GM12878 (cell line): ENCODE measurements around the gene PAFAH2.
"Not testable (repeated sequence)": the region's sequence is repeated elsewhere in the genome, so short reads cannot be mapped to it uniquely, and the experiment has no call there.

Experiments
- GABPA ChIP-seq: IDR thresholded peaks from 2 replicates; pipeline ENCODE4 v1.6.1; 2014; ENCODE audit warnings: antibody characterized with exemption, low read depth, mild to moderate bottlenecking, inconsistent platforms
- JUNB ChIP-seq: IDR thresholded peaks from 2 replicates; pipeline ENCODE4 v1.6.1; 2016; ENCODE audit warnings: antibody characterized with exemption, mild to moderate bottlenecking
- POLR2A ChIP-seq: IDR thresholded peaks from 2 replicates; pipeline ENCODE4 v1.6.1; 2011; ENCODE audit warnings: low read depth, mild to moderate bottlenecking, low read length
- POLR2AphosphoS5 ChIP-seq: IDR thresholded peaks from 2 replicates; pipeline ENCODE4 v1.6.1; 2011; ENCODE audit warnings: mild to moderate bottlenecking, low read length, inconsistent platforms
- RAD21 ChIP-seq: IDR thresholded peaks from 2 replicates; pipeline ENCODE4 v1.6.1; 2011; ENCODE audit warnings: mild to moderate bottlenecking, low read depth, low read length, moderate library complexity; ENCODE audit not compliant: insufficient read depth
- RCOR1 ChIP-seq: conservative IDR thresholded peaks from 2 replicates; pipeline ENCODE4 v1.6.1; 2012; ENCODE audit warnings: low read depth, low read length, improper control_type of control experiment
- RFX5 ChIP-seq: IDR thresholded peaks from 2 replicates; pipeline ENCODE4 v1.6.1; 2011; ENCODE audit warnings: low read depth, low read length, improper control_type of control experiment
- SMC3 ChIP-seq: IDR thresholded peaks from 2 replicates; pipeline ENCODE4 v1.6.1; 2011; ENCODE audit warnings: low read length, improper control_type of control experiment, borderline replicate concordance
- SUPT20H ChIP-seq: IDR thresholded peaks from 2 replicates; pipeline ENCODE4 v1.6.1; 2011; ENCODE audit warnings: low read depth, mild to moderate bottlenecking, low read length, moderate library complexity, borderline replicate concordance; ENCODE audit not compliant: control insufficient read depth
- TARDBP ChIP-seq: IDR thresholded peaks from 2 replicates; pipeline ENCODE4 v1.6.1; 2016; ENCODE audit warnings: borderline replicate concordance
- ZBTB33 ChIP-seq: fragments of 450-650 bp; IDR thresholded peaks from 2 replicates; pipeline ENCODE4 v1.6.1; 2017; ENCODE audit warnings: mild to moderate bottlenecking
- ZNF274 ChIP-seq: IDR thresholded peaks from one replicate; pipeline ENCODE4 v1.8.0; 2011; ENCODE audit not compliant: insufficient read length, insufficient read depth
- TF ChIP-seq, protein P1 (sequence below), 3 experiments: IDR thresholded peaks in 2 of 3; conservative IDR thresholded peaks in 1 of 3; 2 replicates each; pipeline ENCODE4 v1.5.1; 2011; ENCODE audit warnings: low read depth in 3 of 3, low read length in 3 of 3, mild to moderate bottlenecking in 3 of 3, control low read depth in 2 of 3, moderate library complexity in 2 of 3, inconsistent platforms in 1 of 3, mixed read lengths in 1 of 3; ENCODE audit not compliant: control insufficient read depth in 2 of 3, insufficient read depth in 1 of 3; ENCODE audit errors: extremely low read depth in 1 of 3

DNA sequence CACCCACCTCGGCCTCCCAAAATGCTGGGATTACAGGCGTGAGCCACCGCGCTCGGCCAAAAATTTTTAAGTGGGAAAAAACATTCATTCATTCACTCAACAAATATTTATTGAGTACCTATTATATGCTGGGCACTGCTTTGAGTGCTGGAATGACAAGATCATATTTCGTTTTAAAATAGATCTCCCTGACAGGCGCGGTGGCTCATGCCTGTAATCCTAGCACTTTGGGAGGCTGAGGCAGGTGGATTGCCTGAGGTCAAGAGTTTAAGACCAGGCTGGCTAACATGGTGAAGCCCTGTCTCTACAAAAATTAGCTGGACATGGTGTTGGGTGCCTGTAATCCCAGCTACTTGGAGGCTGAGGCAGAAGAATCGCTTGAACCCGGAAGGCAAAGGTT is 11.1 kb downstream of the PAFAH2 start:
- not testable (repeated sequence) for TF ChIP-seq POLR2A, RAD21, SUPT20H, ZNF274, ZBTB33, TARDBP, RFX5, JUNB, SMC3, RCOR1, GABPA, POLR2AphosphoS5
- TF ChIP-seq, protein P1, sequence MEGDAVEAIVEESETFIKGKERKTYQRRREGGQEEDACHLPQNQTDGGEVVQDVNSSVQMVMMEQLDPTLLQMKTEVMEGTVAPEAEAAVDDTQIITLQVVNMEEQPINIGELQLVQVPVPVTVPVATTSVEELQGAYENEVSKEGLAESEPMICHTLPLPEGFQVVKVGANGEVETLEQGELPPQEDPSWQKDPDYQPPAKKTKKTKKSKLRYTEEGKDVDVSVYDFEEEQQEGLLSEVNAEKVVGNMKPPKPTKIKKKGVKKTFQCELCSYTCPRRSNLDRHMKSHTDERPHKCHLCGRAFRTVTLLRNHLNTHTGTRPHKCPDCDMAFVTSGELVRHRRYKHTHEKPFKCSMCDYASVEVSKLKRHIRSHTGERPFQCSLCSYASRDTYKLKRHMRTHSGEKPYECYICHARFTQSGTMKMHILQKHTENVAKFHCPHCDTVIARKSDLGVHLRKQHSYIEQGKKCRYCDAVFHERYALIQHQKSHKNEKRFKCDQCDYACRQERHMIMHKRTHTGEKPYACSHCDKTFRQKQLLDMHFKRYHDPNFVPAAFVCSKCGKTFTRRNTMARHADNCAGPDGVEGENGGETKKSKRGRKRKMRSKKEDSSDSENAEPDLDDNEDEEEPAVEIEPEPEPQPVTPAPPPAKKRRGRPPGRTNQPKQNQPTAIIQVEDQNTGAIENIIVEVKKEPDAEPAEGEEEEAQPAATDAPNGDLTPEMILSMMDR (IDR thresholded peaks at IDR 0.05 in 2 of 3, conservative IDR thresholded peaks at IDR 0.05 in 1 of 3; ENCODE audit: control insufficient read depth in 2 of 3, extremely low read depth in 1 of 3, insufficient read depth in 1 of 3, low read depth in 3 of 3, low read length in 3 of 3) = not testable (repeated sequence)
